Transverse colon (tissue), 4 donors: ENCODE data around the gene ABCG1. TPM values are rescaled to one million over a fixed set of nuclear protein-coding genes. Genes with fewer than 3 reads are reported as not detected.

ENCODE experiments used
- DNase-seq: peaks from one replicate; pipeline ENCODE4 v3.0.0-alpha.2; 2019
- H3K27ac ChIP-seq, 4 donors: fragments of 200-600 bp; sonication (generic); 2 replicates each; pipeline ENCODE4 v1.5.1; 2016 to 2018; ENCODE audit warnings: inconsistent platforms in 4 of 4
- H3K27me3 ChIP-seq: fragments of 200-600 bp; sonication (generic); 2 replicates; pipeline ENCODE4 v1.5.1; 2017; ENCODE audit warnings: inconsistent platforms
- H3K36me3 ChIP-seq, 4 donors: fragments of 200-600 bp; sonication (generic); 2 replicates each; pipeline ENCODE4 v1.5.1; 2017 to 2019; ENCODE audit warnings: inconsistent platforms in 4 of 4
- H3K4me1 ChIP-seq, 4 donors: fragments of 200-600 bp; sonication (generic); 2 replicates each; pipeline ENCODE4 v1.5.1; 2017 to 2020; ENCODE audit warnings: inconsistent platforms in 4 of 4
- H3K4me3 ChIP-seq, 4 donors: fragments of 200-600 bp; sonication (generic); 1 replicate in 1 of 4; 2 replicates in 3 of 4; pipeline versions ENCODE4 v1.5.1 to v1.6.1; 2017 to 2019; ENCODE audit warnings: inconsistent platforms in 4 of 4
- H3K9me3 ChIP-seq, 2 donors: fragments of 200-600 bp; sonication (generic); 2 replicates each; pipeline ENCODE4 v1.5.1; 2017 to 2019; ENCODE audit warnings: inconsistent platforms in 2 of 2
- CTCF ChIP-seq, 5 experiments: fragments of 200-600 bp in 3 of 5; fragments of 450-650 bp in 2 of 5; sonication (generic) in 3 of 5; IDR thresholded peaks; 1 replicate in 2 of 5; 2 replicates in 3 of 5; pipeline ENCODE4 v1.5.1; 2016 to 2017; ENCODE audit warnings: antibody characterized with exemption in 5 of 5, inconsistent platforms in 3 of 5, mild to moderate bottlenecking in 2 of 5, moderate library complexity in 1 of 5
- EP300 ChIP-seq: sonication (generic); formaldehyde crosslinking; IDR thresholded peaks from one replicate; pipeline ENCODE4 v1.6.1; 2017; ENCODE audit warnings: antibody characterized with exemption, low read depth
- POLR2A ChIP-seq: fragments of 450-650 bp; IDR thresholded peaks from one replicate; pipeline ENCODE4 v1.6.1; 2016; ENCODE audit warnings: antibody characterized with exemption, mild to moderate bottlenecking, moderate library complexity
- POLR2AphosphoS5 ChIP-seq, 3 donors: sonication (generic); formaldehyde crosslinking; IDR thresholded peaks; one replicate each; pipeline ENCODE4 v1.6.1; 2016; ENCODE audit warnings: antibody characterized with exemption in 3 of 3
- WGBS, 2 donors: methylation state at CpG; one replicate each; pipeline ENCODE4 v1.1.5; 2018; ENCODE audit warnings: low coverage in 1 of 2; 5-methylcytosine and 5-hydroxymethylcytosine counted together
- in situ Hi-C, 4 donors: fragments of 200-750 bp; cut with MboI; loops; one replicate each; pipeline versions ENCODE4 v1.15.0 to v1.15.1; 2017; ENCODE audit warnings: low sequenced_read_pairs in 3 of 4, low pct_ligation_motif_present in 1 of 4, low pct_unique_long_range_greater_than_20kb in 1 of 4
- intact Hi-C: fragments of 100-400 bp; cut with DNase I; formaldehyde crosslinking; loops from one replicate; pipeline ENCODE4 v1.15.1; 2023; ENCODE audit warnings: low total_unique reads
- total RNA-seq, 4 donors: library from RNA; depleted of rRNA; stranded (reverse); fragments of >200 nt; gene quantifications; one replicate each; pipeline ENCODE4 v1.1.0, GENCODE V29; 2016

Gene ABCG1
- total RNA-seq, 4 donors from 2014 or later: 17.1 to 67.7 (median 53.2) TPM

DNA sequence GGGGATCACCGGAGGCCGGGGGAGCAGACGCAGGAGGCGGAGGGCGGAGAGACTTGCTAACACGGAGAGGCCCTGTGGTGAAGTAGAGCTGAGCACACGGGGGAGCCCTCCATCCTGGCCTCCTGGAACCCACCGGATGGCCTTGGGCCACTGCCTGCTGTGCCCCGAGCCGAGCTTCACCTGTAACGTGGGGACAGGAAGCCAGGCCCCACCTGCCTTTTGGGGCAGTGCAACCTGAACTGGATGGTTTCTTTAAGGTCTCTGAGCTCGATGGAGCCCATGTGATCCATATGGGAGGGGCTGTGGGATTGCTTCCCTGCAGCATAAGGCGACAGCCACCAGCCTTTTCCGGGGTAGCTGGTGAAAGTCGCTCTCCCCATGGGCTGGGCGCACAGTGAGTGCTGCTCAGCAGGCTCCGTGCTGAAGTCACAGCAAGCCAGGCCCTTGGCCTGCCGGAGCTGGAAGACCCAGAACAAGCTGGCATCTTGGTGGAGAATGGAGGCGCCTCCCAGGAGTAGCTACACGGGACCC lies 60.5 kb downstream of the ABCG1 start:
- Histone ChIP-seq H3K27ac (no peak overlapping the region), H3K9me3 (no peaks in the 10 kb centered on the region), H3K4me3 (no peak overlapping the region), H3K36me3 (peaks cover 0 to 5% (median 0%) of the 10 kb centered on the region in 4 donors), H3K4me1 (no peaks in the 10 kb centered on the region), H3K27me3 (no peaks in the 10 kb centered on the region)
- in situ Hi-C loops: no loop called here
- intact Hi-C loops: no loop called here
- TF ChIP-seq EP300: no peak
- no peak for TF ChIP-seq POLR2A
- no peak for TF ChIP-seq POLR2AphosphoS5 (IDR thresholded peaks at IDR 0.05)
- no peak for TF ChIP-seq CTCF (IDR thresholded peaks at IDR 0.05)
- no peak for DNase-seq
- 88 to 95% methylated on average over 6 to 20 of the region's 20 CpGs for WGBS, 2 donors

- no peak for DNase-seq
- WGBS, 2 donors: 89% methylated on average over 11 of the region's 11 CpGs; no CpG with 5 or more reads in 1 of the 2 donors
- Histone ChIP-seq H3K36me3 (peaks cover 0 to 5% (median 0%) of the 10 kb centered on the region in 4 donors), H3K27ac (no peak overlapping the region), H3K27me3 (no peaks in the 10 kb centered on the region), H3K4me1 (no peaks in the 10 kb centered on the region), H3K4me3 (no peak overlapping the region), H3K9me3 (no peaks in the 10 kb centered on the region)
- TF ChIP-seq POLR2A (no peak), EP300 (no peak), POLR2AphosphoS5 (IDR thresholded peaks at IDR 0.05) (no peak), CTCF (IDR thresholded peaks at IDR 0.05) (no peak)
- in situ Hi-C loops (no loop called here), intact Hi-C loops (no loop called here)
Measured at GRCh38 chr21:42279888-42280287, 60.9 kb downstream of the ABCG1 start.

GRCh38 chr21:42280356-42281180 lies 61.6 kb downstream of the ABCG1 start:
- no peak overlapping the region for H3K27ac ChIP-seq
- DNase-seq: no peak
- H3K9me3 ChIP-seq: no peaks in the 10 kb centered on the region
- peaks cover 0 to 5% (median 0%) of the 10 kb centered on the region in 4 donors for H3K36me3 ChIP-seq
- no peaks in the 10 kb centered on the region for H3K4me1 ChIP-seq
- intact Hi-C loops: no loop called here
- H3K4me3 ChIP-seq: no peak overlapping the region
- H3K27me3 ChIP-seq: no peaks in the 10 kb centered on the region
- TF ChIP-seq POLR2AphosphoS5 (IDR thresholded peaks at IDR 0.05): no peak
- TF ChIP-seq EP300: no peak
- 78% methylated on average over 22 of the region's 22 CpGs; no CpG with 5 or more reads in 1 of the 2 donors for WGBS, 2 donors
- in situ Hi-C loops: no loop called here

DNA sequence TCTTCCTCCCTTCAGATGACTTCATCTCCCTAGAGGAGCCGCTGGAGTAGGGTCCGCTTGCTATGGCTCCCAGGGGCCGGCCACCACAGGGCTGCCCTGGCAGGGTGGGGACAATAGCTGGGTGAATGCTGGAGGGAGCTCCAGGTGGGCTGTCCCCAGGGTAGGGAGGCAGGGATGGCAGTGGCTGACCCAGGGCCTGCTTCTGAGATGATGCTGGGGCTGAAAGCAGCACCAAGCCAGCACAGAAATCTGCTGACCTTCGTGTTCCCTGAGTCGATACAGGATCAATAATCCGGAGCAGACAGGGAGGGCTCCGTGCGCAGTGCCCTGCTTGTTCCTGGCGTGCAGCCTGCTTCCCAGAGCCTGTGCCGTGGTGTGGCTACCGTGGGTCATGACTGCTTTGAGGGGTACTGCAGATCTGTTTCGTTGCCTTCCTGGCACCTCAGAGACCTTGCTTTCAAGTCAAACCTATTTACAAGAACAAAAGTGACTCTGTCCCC lies 62.3 kb downstream of the ABCG1 start:
- H3K27me3 ChIP-seq: no peaks in the 10 kb centered on the region
- TF ChIP-seq CTCF (IDR thresholded peaks at IDR 0.05) (no peak), POLR2A (no peak), POLR2AphosphoS5 (IDR thresholded peaks at IDR 0.05) (no peak), EP300 (no peak)
- no peak overlapping the region for H3K27ac ChIP-seq
- no peaks in the 10 kb centered on the region for H3K9me3 ChIP-seq
- peaks cover 0 to 5% (median 0%) of the 10 kb centered on the region in 4 donors for H3K36me3 ChIP-seq
- intact Hi-C loops (no loop called here), in situ Hi-C loops (no loop called here)
- H3K4me3 ChIP-seq: no peak overlapping the region
- no peak for DNase-seq
- WGBS, 2 donors: 84% methylated on average over 12 of the region's 12 CpGs; no CpG with 5 or more reads in 1 of the 2 donors
- H3K4me1 ChIP-seq: no peaks in the 10 kb centered on the region
